Measurements from ENCODE around the gene CAPN2. TPM values are rescaled to one million over a fixed set of nuclear protein-coding genes. Genes with fewer than 3 reads are reported as not detected.

The CAPN2 gene
- total and polyA plus RNA-seq, 3 donors from 2014 or later: 99.0 to 179 (median 174) TPM

DNA sequence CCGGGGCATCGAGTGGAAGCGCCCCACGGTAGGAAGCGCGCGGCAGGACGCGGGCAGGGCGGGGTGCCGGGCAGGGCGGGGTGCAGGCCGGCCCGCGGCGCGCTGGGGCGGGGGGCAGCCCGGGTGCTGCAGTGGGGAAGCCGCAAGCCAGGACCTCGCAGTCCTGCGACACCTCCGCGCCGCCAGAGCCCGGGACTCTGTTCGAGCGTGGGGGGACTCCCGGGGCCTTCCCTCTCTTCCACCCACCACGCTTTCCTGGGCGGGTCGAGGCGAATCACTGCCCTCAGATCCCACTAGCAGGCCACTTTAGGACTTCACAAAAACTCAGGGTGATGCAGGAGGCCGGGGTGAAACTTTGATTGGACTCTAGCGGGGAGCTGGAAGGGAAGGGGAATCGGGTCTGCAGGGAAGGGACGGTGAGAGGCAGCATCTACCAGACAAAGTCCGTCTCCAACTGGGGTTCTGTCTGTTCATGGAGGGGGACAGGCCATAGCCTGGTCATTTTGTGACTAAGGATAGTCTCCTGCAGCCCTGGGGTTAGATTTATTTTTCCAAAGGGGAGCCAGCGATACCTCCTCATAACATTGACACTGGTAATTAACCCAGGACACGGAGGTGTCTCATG is 623 bp downstream of the CAPN2 start:
- H3K27me3 ChIP-seq: no peaks in the 10 kb centered on the region
- peak overlapping the region; percentile 74 to 81 for H3K4me3 ChIP-seq
- TF ChIP-seq, protein P1, sequence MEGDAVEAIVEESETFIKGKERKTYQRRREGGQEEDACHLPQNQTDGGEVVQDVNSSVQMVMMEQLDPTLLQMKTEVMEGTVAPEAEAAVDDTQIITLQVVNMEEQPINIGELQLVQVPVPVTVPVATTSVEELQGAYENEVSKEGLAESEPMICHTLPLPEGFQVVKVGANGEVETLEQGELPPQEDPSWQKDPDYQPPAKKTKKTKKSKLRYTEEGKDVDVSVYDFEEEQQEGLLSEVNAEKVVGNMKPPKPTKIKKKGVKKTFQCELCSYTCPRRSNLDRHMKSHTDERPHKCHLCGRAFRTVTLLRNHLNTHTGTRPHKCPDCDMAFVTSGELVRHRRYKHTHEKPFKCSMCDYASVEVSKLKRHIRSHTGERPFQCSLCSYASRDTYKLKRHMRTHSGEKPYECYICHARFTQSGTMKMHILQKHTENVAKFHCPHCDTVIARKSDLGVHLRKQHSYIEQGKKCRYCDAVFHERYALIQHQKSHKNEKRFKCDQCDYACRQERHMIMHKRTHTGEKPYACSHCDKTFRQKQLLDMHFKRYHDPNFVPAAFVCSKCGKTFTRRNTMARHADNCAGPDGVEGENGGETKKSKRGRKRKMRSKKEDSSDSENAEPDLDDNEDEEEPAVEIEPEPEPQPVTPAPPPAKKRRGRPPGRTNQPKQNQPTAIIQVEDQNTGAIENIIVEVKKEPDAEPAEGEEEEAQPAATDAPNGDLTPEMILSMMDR (IDR thresholded peaks at IDR 0.05): no peak
- TF ChIP-seq POLR2A (IDR thresholded peaks at IDR 0.05): no peak
- intact Hi-C loops (cut with DNase I; ENCODE audit: low total_unique reads): loop anchor here (5.0 kb wide), 1 partner anchor 34 kb away; no protein-coding TSS in a partner anchor
- no peaks in the 10 kb centered on the region for H3K9me3 ChIP-seq
- peaks cover 36% of the 10 kb centered on the region for H3K4me1 ChIP-seq
- DNase-seq: no peak
- peak overlapping the region; percentile 87 to 95 for H3K27ac ChIP-seq
- WGBS, 2 donors: 0 to 1% methylated on average over 7 to 21 of the region's 40 CpGs
- no peaks in the 10 kb centered on the region for H3K36me3 ChIP-seq (ENCODE audit: low read depth, missing control alignments)

DNA sequence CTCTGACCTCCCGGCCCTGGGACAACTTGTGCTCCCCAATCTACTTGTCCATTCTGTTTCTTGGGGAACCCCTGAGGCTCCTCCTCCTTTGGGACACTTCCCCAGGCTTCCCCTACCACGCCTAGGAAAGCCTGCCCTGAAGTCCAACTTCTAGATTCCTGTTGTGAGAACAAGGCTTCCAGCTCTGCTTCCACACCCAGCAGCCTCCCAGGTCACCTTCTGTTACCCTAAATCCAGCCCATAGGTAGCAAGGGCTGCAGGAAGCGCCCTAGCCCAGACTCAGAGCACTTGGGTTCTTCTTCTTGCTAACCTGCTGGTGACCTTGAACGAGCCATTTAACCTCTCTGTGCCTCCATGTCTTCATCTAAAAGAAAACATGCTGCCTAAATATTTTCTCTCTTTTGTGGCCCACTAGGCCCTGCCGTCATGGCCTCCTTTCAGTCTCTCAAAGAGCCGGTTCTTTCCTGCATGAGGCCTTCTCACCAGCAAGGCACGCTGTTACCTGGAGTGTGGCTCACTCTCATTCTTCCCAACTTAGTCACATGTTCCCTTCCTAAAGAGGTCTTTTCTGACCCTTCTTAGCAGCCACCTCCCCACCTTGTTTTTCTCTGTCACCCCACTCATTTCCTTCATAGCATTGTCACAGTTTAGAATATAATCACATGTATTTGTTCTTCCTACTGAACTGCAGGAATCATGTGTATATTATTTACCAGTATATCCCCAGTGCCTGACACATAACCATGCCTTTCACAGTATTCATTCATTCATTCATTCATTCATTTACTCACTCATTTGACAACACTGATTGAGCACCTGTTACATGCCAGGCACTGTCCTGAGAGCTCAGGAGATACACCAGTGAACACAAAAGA is 1.4 kb downstream of the CAPN2 start:
- Histone ChIP-seq H3K4me1 (peaks cover 28% of the 10 kb centered on the region), H3K27me3 (no peaks in the 10 kb centered on the region), H3K36me3 (ENCODE audit: low read depth, missing control alignments) (no peaks in the 10 kb centered on the region), H3K9me3 (no peaks in the 10 kb centered on the region), H3K4me3 (peak overlapping the region; percentile 74 to 81), H3K27ac (peak overlapping the region; percentile 87 to 95)
- intact Hi-C loops (cut with DNase I; ENCODE audit: low total_unique reads): loop anchor here (5.0 kb wide), 1 partner anchor 34 kb away; no protein-coding TSS in a partner anchor
- WGBS, 2 donors: 23 to 24% methylated on average over 7 of the region's 7 CpGs
- no peak for TF ChIP-seq POLR2A (IDR thresholded peaks at IDR 0.05)
- TF ChIP-seq, protein P1 (IDR thresholded peaks at IDR 0.05): no peak
- no peak for DNase-seq

DNA sequence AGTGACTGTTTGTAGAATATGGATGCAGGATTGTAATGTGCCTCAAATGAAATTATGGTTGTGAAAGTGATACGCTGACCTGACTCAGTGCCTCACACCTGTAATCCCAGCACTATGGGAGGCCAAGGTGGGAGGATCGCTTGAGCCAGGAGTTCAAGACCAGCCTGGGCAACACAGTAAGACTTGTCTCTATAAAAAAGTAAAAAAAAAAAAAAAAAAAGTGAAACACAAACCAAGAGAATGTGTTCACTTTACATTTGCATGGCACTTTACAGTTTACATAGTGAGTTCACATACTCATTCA is 2.0 kb downstream of the CAPN2 start:
- no peaks in the 10 kb centered on the region for H3K9me3 ChIP-seq
- H3K27me3 ChIP-seq: no peaks in the 10 kb centered on the region
- WGBS, 2 donors: 87 to 96% methylated on average over 2 of the region's 2 CpGs
- TF ChIP-seq, protein P1 (IDR thresholded peaks at IDR 0.05): no peak
- TF ChIP-seq POLR2A (IDR thresholded peaks at IDR 0.05): no peak
- DNase-seq: no peak
- intact Hi-C loops (cut with DNase I; ENCODE audit: low total_unique reads): loop anchor here (5.0 kb wide), 1 partner anchor 33 kb away; no protein-coding TSS in a partner anchor
- no peak overlapping the region for H3K4me3 ChIP-seq
- peaks cover 25% of the 10 kb centered on the region for H3K4me1 ChIP-seq
- no peak overlapping the region for H3K27ac ChIP-seq
- H3K36me3 ChIP-seq (ENCODE audit: low read depth, missing control alignments): no peaks in the 10 kb centered on the region

DNA sequence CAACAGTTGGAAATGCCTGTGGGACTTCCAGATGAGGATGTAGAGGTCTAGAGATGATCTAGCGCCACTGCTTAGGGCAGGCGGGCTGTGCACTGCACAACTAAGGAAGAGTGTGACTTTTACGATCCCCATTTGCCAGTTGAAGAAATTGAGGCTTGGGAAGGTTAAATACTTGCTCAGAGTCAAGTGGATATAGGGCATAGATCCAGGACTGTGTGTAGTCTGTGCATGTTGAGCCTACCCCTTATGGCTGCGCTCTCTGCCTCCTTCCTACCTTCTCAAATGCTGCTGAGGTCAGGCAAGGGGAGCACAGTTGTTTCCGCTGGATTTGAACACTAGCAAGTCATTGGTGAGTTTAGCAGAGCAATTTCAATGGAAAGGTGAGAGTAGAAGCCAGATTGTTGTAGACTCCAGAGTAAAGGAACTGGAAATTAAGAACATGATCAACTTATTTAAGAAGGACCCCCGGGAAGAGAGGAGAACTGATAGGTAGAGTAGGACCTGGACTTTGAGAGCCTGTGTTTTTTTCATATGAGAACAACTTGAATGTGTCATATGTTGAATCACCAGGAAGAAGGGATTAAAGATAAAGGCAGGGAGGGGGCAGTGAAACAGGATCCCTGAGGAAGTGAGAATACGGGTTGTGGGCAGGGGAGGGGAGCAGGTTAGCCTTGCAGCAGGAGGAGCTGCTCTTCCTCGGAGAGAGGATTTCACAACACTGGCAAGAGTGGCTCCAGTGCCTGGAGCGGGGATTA is 2.7 kb downstream of the CAPN2 start:
- DNase-seq: no peak
- Histone ChIP-seq H3K27me3 (no peaks in the 10 kb centered on the region), H3K27ac (no peak overlapping the region), H3K36me3 (ENCODE audit: low read depth, missing control alignments) (no peaks in the 10 kb centered on the region), H3K9me3 (no peaks in the 10 kb centered on the region), H3K4me3 (no peak overlapping the region), H3K4me1 (peaks cover 25% of the 10 kb centered on the region)
- 79 to 83% methylated on average over 9 of the region's 9 CpGs for WGBS, 2 donors
- intact Hi-C loops (cut with DNase I; ENCODE audit: low total_unique reads): loop anchor here (5.0 kb wide), 1 partner anchor 32 kb away; no protein-coding TSS in a partner anchor
- TF ChIP-seq POLR2A (IDR thresholded peaks at IDR 0.05): no peak
- TF ChIP-seq, protein P1 (IDR thresholded peaks at IDR 0.05): no peak

All from testis (tissue), 3 donors.